Tongue (tissue), 2 donors: Measurements from ENCODE around the gene CLN6. TPM values are rescaled to one million over a fixed set of nuclear protein-coding genes. Genes with fewer than 3 reads are reported as not detected.
"Not testable (repeated sequence)": the region's sequence is repeated elsewhere in the genome, so short reads cannot be mapped to it uniquely, and the experiment has no call there.

ENCODE experiments used
- DNase-seq: peaks from one replicate; pipeline ENCODE4 v3.0.0-alpha.2; 2015
- total RNA-seq: library from RNA; depleted of rRNA; stranded (reverse); fragments of >200 nt; gene quantifications from one replicate; pipeline ENCODE4 v1.2.3, GENCODE V29; 2014

CLN6 gene
- total RNA-seq, 1 donor from 2014 or later, result 10.9 TPM

DNA sequence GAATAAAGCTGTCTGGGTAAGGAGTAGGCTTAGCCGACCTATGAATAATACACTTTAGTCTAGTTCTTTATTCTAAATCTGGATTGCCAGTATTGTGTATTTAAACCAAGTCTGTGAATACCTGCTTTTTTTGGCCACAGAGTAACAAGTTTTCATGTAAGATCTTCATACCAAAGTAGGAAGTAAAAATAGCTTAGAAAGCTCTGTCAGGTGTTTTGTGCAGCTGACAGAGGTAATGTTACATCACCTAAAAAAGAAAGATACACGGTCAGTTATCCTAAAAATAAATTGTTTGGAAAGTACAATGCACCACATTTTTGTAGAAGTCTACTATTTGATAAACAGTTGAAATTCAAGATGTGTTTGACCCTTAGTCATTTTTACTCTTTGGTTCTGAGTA lies 40.9 kb downstream of the CLN6 start:
- no peak for DNase-seq

DNA sequence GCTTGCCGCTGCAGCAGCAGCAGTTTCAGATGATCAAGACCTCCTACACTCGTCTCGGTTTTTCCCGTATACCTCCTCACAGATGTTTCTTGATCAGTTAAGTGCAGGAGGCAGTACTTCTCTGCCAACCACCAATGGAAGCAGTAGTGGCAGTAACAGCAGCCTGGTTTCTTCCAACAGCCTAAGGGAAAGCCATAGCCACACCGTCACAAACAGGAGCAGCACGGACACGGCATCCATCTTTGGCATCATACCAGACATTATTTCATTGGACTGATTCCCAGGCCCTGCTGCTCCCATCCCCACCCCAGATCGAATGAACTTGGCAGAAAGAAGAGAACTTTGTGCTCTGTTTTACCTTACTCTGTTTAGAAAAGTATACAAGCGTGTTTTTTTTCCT lies 42.0 kb downstream of the CLN6 start:
- DNase-seq, result peak; percentile 94

DNA sequence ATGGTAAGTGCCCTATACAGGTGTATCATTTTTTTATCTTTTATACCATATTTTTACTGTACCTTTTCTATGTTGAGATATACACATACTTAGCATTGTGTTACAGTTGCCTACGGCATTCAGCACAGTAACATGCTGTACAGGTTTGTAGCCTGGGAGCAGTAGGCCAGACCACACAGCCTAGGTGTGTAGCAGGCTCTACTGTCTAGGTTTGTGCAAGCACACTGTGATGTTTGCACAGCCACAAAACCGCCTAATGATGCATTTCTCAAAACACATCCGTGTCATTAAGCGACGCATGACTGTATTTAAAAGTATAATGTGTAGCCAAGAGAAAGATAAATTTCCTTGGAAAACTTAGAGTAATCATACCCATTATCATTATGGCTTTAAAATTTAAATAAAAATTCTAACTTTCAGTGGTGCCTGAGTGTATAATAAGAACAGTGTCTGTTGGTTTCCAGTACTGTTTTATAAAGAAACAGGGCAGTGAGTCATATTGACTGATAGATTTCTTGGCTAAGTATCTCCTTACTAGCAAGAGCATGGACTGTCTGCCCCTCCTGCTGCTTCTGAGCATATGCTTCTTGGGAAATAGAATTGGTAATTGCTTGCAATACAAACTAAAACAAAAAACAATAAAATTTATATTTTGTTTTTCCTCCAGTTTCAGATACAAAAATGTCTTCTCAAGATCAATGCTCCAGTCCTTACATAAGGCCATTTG lies 42.7 kb downstream of the CLN6 start:
- no peak for DNase-seq

DNA sequence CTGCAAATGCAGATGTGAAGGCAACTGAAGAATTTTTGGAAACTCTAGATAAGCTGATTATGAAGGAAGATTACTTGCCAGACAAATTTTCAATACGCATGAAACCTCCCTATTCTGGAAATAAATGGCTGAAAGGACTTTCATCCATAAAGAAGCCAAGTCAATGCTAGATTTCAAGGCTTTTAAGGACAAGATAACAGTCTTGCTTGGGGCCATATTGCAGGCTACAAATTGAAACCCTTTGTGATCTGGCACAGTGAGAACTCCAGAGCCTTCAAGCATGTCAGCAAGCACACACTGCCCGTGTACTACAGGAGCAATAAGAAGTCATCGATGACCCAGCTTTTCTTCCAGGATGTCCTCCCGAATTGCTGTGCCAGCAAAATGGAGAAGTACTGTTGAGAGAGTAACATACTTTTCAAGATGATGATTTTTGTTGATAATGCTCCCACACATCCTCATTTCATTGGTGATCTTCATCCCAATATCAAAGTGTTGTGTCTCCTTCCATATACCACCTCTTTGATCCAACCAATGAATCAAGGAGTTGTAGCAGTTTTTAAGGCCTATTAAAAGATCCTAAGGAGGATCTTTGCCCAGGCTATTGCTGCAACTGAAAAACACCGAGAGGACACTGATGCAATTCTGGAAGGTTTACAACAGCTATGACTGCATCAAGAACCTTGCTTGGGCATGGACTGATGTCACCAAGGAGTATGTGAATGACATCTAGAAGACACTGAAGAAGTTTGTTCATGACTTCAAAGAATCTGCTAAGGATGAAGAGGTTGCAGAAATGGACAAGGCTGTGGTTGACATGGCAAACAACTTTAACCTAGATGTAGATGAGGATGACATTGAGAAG lies 44.7 kb downstream of the CLN6 start:
- no peak for DNase-seq

DNA sequence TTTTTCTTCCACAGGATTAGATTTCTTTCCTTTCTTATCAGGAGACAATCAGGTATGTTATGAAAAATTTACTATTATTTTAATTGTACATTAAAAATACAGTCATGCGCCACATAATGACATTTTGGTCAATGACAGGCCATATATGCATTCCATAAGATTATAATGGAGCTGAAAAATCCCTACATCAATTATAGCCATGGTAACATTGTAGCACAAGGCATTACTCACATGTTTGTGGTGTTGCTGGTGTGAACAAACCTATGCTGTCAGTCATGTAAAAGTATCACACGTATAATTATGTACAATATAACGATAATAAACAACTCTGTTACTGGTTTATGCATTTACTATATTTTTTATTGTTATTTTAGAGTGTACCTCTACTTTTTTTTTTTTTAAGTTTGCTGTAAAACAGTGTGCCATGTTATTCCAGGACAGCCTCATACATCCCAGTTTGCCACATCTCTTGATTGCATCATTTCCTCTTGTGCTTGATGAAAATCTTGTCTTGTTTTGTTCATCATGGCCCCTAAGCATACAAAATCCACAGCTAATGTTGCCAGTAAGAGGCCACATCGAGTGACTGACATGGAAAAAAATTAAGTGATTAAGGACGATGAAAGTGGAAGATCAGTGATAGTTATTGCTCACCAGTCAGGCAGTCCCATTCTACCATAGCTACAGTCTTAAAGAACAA lies 45.8 kb downstream of the CLN6 start:
- no peak for DNase-seq

DNA sequence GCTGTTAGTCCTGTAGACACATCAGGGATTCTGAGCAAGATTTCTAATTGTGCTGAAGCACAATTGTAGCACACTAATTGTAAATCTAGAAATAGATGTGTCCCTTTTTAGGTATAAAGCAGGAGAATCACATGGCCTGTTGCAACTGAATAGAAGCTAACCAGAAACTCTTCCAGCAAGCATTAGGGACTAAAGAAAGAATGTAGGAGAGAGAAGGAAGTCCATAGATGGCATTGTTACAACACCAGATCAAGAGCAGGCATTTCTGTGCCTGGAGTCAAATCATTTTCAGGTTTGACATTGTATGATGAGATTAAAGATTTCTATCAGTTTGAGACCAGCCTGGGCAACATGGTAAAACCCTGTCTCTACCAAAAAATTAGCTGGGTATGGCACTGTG lies 51.8 kb downstream of the CLN6 start:
- DNase-seq, result no peak

DNA sequence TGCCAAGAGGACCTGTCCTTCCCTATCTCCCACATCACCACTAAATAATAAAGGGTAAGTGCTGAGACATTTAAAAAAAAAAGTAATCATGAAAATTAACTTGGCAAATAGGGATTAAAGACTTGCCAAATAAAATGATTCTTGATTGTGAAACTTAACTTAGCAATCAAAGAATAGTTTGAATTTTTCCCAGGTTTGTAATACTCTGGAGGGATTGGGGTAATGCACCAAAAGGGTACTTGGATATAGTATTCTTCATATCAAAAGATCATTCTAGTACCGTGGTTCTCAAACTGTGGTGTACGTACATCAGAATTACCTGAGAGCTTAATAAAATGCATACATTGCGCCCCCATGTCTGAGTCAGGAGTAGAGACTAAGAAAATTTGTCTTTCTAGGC lies 52.9 kb downstream of the CLN6 start:
- no peak for DNase-seq

DNA sequence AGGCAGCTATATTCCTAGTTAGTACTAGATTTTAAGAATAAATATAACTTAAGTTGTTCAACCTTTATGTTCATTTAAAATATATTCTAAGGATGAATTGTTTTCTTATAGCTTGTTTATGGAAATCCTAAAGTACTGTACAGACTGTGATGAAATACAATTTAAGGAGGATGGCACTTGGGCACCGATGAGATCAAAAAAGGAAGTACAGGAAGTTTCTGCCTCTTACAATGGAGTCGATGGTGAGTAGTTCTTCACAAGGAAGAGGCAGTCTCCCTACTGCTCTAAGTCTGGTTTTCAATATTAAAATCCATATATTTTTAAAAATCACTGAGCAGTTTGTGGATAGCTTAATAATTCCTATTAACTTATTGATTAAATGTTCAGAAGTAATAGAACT lies 54.0 kb downstream of the CLN6 start:
- DNase-seq, result no peak

DNA sequence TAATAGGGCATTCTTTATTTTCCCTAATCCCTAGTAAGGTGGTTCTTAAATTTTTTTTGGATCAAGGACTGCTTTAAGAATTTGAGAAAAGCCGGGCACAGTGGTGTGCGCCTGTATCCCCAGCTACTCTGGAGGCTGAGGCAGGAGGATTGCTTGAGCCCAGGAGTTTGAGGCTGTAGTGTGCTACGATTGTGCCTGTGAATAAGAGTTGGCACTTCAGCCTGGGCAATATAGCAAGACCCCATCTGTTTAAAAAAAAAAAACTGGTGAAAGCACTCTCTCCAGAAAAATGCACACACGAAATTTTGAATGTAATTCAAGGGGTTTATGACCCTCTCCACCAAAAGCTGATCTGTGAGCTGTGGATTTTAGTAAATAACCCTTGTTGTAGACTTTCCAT lies 56.4 kb downstream of the CLN6 start:
- DNase-seq, result no peak

DNA sequence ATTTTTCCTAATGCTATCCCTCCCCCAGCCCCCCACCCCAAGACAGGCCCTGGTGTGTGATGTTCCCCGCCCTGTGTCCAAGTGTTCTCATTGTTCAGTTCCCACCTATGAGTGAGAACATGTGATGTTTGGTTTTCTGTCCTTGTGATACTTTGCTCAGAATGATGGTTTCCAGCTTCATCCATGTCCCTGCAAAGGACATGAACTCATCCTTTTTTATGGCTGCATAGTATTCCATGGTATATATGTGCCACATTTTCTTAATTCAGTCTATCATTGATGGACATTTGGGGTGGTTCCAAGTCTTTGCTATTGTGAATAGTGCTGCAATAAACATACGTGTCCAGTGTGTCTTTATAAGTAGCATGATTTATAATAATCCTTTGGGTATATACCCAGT lies 57.5 kb downstream of the CLN6 start:
- DNase-seq, result not testable (repeated sequence)

DNA sequence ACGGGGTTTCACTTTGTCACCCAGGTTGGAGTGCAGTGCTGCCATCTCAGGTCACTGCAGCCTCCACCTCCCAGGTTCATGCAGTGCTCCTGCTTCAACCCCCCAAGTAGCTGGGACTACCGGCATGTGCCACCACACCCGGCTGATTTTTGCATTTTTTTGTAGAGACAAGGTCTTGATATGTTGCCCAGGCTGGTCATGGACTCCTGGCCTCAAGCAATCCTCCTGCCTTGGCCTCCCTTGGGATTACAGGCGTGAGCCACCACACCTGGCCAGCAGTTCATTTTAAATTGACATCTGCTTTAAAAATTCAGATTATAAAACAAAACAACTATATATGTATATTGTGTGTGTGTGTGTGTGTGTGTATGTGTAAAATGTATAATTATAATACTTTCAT lies 62.7 kb downstream of the CLN6 start:
- DNase-seq, result no peak

DNA sequence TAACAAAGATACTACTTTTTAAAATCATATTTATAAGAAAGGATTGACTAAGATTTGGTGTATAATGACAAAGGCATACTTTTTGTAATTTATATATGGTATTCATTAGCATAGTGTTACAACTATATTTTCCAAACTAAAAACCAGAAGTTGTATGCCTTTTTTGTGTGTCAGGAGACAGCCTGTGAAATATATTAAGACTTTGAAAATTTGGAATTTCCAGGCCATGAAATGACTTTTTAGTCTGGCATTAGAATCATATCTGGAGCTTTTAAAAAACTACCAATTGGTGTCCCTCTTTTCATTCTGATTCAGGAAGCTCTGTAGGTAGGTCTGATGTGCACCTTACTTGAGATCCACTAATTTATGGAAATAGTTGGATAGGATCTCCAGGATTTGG lies 66.3 kb downstream of the CLN6 start:
- no peak for DNase-seq

DNA sequence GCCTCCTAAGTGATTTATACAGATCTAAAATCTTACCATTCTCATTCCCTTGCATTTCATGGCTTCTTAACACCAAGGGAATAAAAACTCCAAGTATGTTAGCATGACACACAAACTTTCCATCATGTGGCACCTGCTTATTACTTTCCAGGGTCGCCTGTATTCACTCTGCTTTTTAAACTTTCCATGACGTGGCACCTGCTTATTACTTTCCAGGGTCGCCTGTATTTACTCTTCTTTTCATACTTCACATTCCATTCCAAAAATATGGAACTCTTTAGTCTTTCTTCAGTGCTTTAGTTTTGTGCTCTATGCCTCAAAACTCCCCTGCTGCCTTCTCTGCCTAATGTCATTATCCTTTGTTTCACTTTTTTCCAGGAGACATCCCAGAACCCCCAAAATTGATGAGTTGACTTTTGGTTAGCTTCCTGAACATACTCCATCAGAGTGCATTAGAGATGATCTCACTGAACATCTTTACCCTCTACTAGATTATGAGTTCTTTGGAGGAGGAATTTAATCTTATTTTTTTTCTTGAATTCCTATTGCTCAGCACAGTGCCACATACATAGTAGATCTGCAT lies 71.4 kb downstream of the CLN6 start:
- peak; percentile 42 for DNase-seq

DNA sequence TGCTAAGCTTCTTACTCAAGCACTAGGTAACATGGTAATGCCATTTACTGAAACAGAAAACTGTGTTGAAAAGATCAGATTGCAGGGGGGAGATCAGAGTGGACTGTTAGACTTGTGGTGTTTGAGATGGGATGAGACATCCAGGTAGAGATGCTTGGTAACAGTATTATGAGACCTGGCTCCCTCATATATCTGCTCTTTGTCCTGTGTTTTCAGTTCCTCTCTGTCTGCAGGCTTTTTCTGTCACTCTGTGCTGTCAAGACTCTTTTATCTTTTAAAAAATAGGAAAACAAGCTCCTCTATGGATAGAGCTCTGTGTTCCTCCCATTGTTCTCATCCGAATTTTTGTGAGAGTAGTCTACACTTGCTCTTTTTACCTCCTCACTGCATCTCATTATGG lies 72.5 kb downstream of the CLN6 start:
- DNase-seq, result no peak

Other genes with a start within 250 kb of the CLN6 start
- 45.0 TPM for gene PIAS1, start 175.4 kb downstream of the CLN6 start, total RNA-seq
- gene CALML4, start 24.4 kb downstream of the CLN6 start, total RNA-seq, result 4.3 TPM
- 73.8 TPM for gene FEM1B, start 48.0 kb upstream of the CLN6 start, total RNA-seq
- 6.3 TPM for gene ITGA11, start 202.4 kb upstream of the CLN6 start, total RNA-seq